Sigmoid colon (tissue), 7 donors: ENCODE results near the gene VPS52. TPM values are rescaled to one million over a fixed set of nuclear protein-coding genes. Genes with fewer than 3 reads are reported as not detected.
A peak's percentile ranks its signal among the peaks of the same experiment; 100 is the strongest.
"Not testable (repeated sequence)": the region's sequence is repeated elsewhere in the genome, so short reads cannot be mapped to it uniquely, and the experiment has no call there.

Experiments
- DNase-seq: peaks from one replicate; pipeline ENCODE4 v3.0.0-alpha.2; 2019
- H3K27ac ChIP-seq, 4 donors: fragments of 200-600 bp; sonication (generic); one replicate each; pipeline ENCODE4 v1.5.1; 2016 to 2019; ENCODE audit warnings: mild to moderate bottlenecking in 1 of 4
- H3K27me3 ChIP-seq, 3 donors: fragments of 200-600 bp; sonication (generic); one replicate each; pipeline ENCODE4 v1.5.1; 2019; ENCODE audit warnings: mild to moderate bottlenecking in 1 of 3
- H3K36me3 ChIP-seq, 4 donors: fragments of 200-600 bp; sonication (generic); one replicate each; pipeline ENCODE4 v1.5.1; 2016 to 2019
- H3K4me1 ChIP-seq, 4 donors: fragments of 200-600 bp; sonication (generic); one replicate each; pipeline ENCODE4 v1.5.1; 2017 to 2019
- H3K4me3 ChIP-seq, 4 donors: fragments of 200-600 bp; sonication (generic); one replicate each; pipeline ENCODE4 v1.5.1; 2017 to 2019; ENCODE audit warnings: mild to moderate bottlenecking in 2 of 4, moderate library complexity in 1 of 4
- H3K9me3 ChIP-seq, 4 donors: fragments of 200-600 bp in 3 of 4; sonication (generic) in 3 of 4; one replicate each; pipeline versions ENCODE4 v1.5.1 to v1.6.1; 2013 to 2019
- CTCF ChIP-seq, 4 experiments: fragments of 450-650 bp in 3 of 4; fragments of 200-600 bp in 1 of 4; IDR thresholded peaks; one replicate each; pipeline ENCODE4 v1.5.1; 2016 to 2019; ENCODE audit warnings: antibody characterized with exemption in 4 of 4, mild to moderate bottlenecking in 3 of 4, moderate library complexity in 2 of 4
- EP300 ChIP-seq, 4 donors: sonication (generic); formaldehyde crosslinking; IDR thresholded peaks; one replicate each; pipeline ENCODE4 v1.6.1; 2017; ENCODE audit warnings: antibody characterized with exemption in 4 of 4
- POLR2A ChIP-seq, 2 donors: fragments of 450-650 bp; IDR thresholded peaks; one replicate each; pipeline ENCODE4 v1.6.1; 2016; ENCODE audit warnings: antibody characterized with exemption in 2 of 2, mild to moderate bottlenecking in 2 of 2, moderate library complexity in 2 of 2
- POLR2AphosphoS5 ChIP-seq, 4 donors: sonication (generic); formaldehyde crosslinking; IDR thresholded peaks; one replicate each; pipeline ENCODE4 v1.6.1; 2017; ENCODE audit warnings: antibody characterized with exemption in 4 of 4
- WGBS, 2 donors: extraction: QIAGEN DNeasy Blood & Tissue Kit; methylation state at CpG; one replicate each; pipeline ENCODE4 v1.1.7; 2013; 5-methylcytosine and 5-hydroxymethylcytosine counted together
- intact Hi-C: fragments of 100-400 bp; cut with DNase I; formaldehyde crosslinking; loops from one replicate; pipeline ENCODE4 v1.15.1; 2023
- polyA plus RNA-seq, 3 donors: library from polyadenylated mRNA; stranded (reverse); fragments of 200-250 nt; gene quantifications; one replicate each; pipeline ENCODE4 v1.2.3, GENCODE V29; 2013
- total RNA-seq, 4 donors: library from RNA; depleted of rRNA; stranded (reverse); fragments of >200 nt; gene quantifications; one replicate each; pipeline ENCODE4 v1.1.0, GENCODE V29; 2016
- donor health status: healthy with polysubstance abuse.
- donor health status: Bipolar disorder and iron deficiency.
- donor health status: healthy.

VPS52 gene
- total and polyA plus RNA-seq, 7 donors = 23.4 to 51.2 (median 31.6) TPM

DNA sequence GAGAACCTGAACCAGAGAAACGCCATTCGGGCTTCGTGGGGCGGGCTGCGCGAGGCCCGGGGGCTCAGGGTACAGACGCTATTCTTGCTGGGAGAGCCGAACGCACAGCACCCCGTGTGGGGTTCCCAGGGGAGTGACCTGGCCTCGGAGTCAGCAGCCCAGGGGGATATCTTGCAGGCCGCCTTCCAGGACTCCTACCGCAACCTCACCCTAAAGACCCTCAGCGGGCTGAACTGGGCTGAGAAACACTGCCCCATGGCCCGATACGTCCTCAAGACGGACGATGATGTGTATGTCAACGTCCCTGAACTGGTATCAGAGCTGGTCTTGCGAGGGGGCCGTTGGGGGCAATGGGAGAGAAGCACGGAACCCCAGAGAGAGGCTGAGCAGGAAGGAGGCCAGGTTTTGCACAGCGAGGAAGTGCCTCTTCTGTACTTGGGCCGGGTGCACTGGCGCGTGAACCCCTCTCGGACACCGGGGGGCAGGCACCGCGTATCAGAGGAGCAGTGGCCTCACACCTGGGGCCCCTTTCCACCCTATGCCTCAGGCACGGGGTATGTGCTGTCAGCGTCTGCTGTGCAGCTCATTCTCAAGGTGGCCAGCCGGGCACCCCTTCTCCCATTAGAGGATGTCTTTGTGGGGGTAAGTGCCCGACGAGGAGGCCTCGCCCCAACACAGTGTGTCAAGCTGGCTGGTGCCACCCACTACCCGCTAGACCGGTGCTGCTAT lies 6.2 kb upstream of the VPS52 start:
- WGBS, 2 donors = 37 to 47% methylated on average over 39 of the region's 39 CpGs
- DNase-seq = no peak
- Histone ChIP-seq H3K4me3 (peak overlapping the region; percentile 48 to 87 (median 64)), H3K27me3 (no peaks in the 10 kb centered on the region), H3K9me3 (no peaks in the 10 kb centered on the region), H3K27ac (peak overlapping the region; percentile 90 to 94 (median 93)), H3K36me3 (peaks cover 6 to 79% (median 24%) of the 10 kb centered on the region in 4 donors), H3K4me1 (peaks cover 0 to 52% (median 49%) of the 10 kb centered on the region in 4 donors)
- intact Hi-C loops = loop anchor here (2.0 to 10.0 kb wide), 2 partner anchors 21 to 1613 kb away; partner anchors contain the start of genes C6orf47, CSNK2B, GPANK1 and LY6G5B
- TF ChIP-seq EP300 (IDR thresholded peaks at IDR 0.05) (no peak), POLR2AphosphoS5 (IDR thresholded peaks at IDR 0.05) (no peak), CTCF (IDR thresholded peaks at IDR 0.05) (no peak), POLR2A (IDR thresholded peaks at IDR 0.05) (no peak)

DNA sequence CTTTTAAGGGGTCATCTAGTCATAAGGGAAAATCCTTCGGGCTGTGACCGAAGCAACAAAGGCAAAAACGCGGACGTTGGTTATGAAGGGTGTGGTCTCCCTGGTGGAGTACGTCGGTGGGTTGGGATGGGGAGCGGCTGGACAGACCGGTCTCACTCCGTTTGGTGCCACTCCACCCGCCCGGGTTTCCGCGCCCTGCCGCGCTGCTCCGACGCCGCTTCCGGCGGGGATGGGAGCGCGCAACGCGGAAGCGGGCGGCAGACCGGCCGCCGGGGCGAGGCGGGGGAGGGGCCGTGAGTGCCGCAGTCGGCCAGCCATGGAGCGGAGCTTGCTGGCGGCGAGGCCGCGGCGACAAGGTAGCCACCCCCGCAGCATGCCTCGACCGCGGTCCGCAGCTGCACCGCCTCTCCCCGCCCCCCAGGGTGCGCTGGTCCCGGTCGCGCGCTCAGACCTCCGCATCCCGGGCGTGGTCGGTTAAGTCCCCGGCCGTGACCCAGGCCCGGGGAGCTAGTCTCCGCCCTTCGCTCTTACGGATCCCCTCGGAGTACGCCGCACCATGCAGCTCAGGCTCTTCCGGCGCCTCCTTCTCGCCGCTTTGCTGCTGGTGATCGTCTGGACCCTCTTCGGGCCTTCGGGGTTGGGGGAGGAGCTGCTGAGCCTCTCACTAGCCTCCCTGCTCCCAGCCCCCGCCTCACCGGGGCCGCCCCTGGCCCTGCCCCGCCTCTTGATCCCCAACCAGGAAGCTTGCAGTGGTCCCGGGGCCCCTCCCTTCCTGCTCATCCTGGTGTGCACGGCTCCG lies 5.4 kb upstream of the VPS52 start, which contains the start of gene B3GALT4:
TSS of gene B3GALT4 (plus strand) at position 260 of the 799 bp plus-strand sequence. CDS start at position 557, 297 bp downstream.
- DNase-seq = peak; percentile 91
- TF ChIP-seq POLR2AphosphoS5 (IDR thresholded peaks at IDR 0.05) (peak in 3 of 4 donors; percentile 24 to 85 (median 80)), EP300 (IDR thresholded peaks at IDR 0.05) (no peak), POLR2A (IDR thresholded peaks at IDR 0.05) (peak; percentile 27 to 40), CTCF (IDR thresholded peaks at IDR 0.05) (peak; percentile 13 to 52 (median 29))
- no peaks in the 10 kb centered on the region for H3K9me3 ChIP-seq
- H3K27me3 ChIP-seq = no peaks in the 10 kb centered on the region
- H3K36me3 ChIP-seq = peaks cover 6 to 73% (median 20%) of the 10 kb centered on the region in 4 donors
- 0% methylated on average over 80 of the region's 80 CpGs for WGBS, 2 donors
- H3K4me3 ChIP-seq = peak within 1 kb of the TSS; percentile 48 to 87 (median 64)
- peaks cover 0 to 60% (median 56%) of the 10 kb centered on the region in 4 donors for H3K4me1 ChIP-seq
- H3K27ac ChIP-seq = peak within 1 kb of the TSS; percentile 90 to 94 (median 93)
- intact Hi-C loops = loop anchor here (2.0 to 10.0 kb wide), 2 partner anchors 22 to 1612 kb away; partner anchors contain the start of genes C6orf47, CSNK2B, GPANK1 and LY6G5B

DNA sequence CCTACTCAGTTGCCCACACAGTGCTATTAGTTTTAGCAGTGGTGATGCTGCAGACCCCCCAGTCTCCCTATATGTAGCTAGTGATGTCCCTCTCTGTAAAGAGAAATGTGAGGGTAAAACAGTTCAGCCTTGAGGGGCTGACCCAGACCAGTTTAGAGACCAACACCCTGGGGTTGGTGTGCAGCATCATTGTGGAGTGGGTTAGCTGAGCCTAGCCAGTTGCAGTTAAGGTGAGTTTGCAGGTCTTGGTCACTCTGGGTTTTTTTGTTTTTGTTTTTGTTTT lies 4.8 kb upstream of the VPS52 start:
- Histone ChIP-seq H3K36me3 (peaks cover 6 to 68% (median 20%) of the 10 kb centered on the region in 4 donors), H3K9me3 (no peaks in the 10 kb centered on the region), H3K27me3 (no peaks in the 10 kb centered on the region), H3K4me3 (peak overlapping the region; percentile 48 to 87 (median 64)), H3K4me1 (peaks cover 0 to 60% (median 56%) of the 10 kb centered on the region in 4 donors), H3K27ac (peak overlapping the region; percentile 90 to 94 (median 93))
- intact Hi-C loops = loop anchor here (2.0 to 10.0 kb wide), 2 partner anchors 22 to 1612 kb away; partner anchors contain the start of genes C6orf47, CSNK2B, GPANK1 and LY6G5B
- no peak for TF ChIP-seq CTCF (IDR thresholded peaks at IDR 0.05)
- no peak for TF ChIP-seq POLR2AphosphoS5 (IDR thresholded peaks at IDR 0.05)
- TF ChIP-seq EP300 (IDR thresholded peaks at IDR 0.05) = no peak
- DNase-seq = no peak

GRCh38 chr6:33275795-33276580 lies 4.3 kb upstream of the VPS52 start:
- H3K27me3 ChIP-seq, DNase-seq, H3K9me3 ChIP-seq: not testable (repeated sequence)
- H3K27ac ChIP-seq = peak overlapping the region; percentile 90 to 94 (median 93)
- H3K4me3 ChIP-seq = peak overlapping the region in 3 of 4 donors; percentile 48 to 87 (median 74)
- intact Hi-C loops = loop anchor here (2.0 to 10.0 kb wide), 2 partner anchors 23 to 1611 kb away; partner anchors contain the start of genes C6orf47, CSNK2B, GPANK1 and LY6G5B
- peaks cover 0 to 63% (median 58%) of the 10 kb centered on the region in 4 donors for H3K4me1 ChIP-seq
- WGBS, 2 donors = 42 to 71% methylated on average over 16 of the region's 16 CpGs
- H3K36me3 ChIP-seq = peaks cover 6 to 63% (median 20%) of the 10 kb centered on the region in 4 donors
